Kidney epithelial cell (primary cell): ENCODE results near the gene APP. TPM values are rescaled to one million over a fixed set of nuclear protein-coding genes. Genes with fewer than 3 reads are reported as not detected.
A peak's percentile ranks its signal among the peaks of the same experiment; 100 is the strongest.

Source experiments
- DNase-seq: peaks from one replicate; pipeline ENCODE4 v3.0.0-alpha.2; 2010; ENCODE audit warnings: low read depth
- H3K27me3 ChIP-seq: 2 replicates; pipeline ENCODE4 v1.6.0; 2011; ENCODE audit warnings: low read length; ENCODE audit not compliant: control insufficient read depth, insufficient read depth
- H3K36me3 ChIP-seq: 2 replicates; pipeline ENCODE4 v1.5.1; 2011; ENCODE audit warnings: low read length; ENCODE audit not compliant: control insufficient read depth, insufficient read depth
- H3K4me3 ChIP-seq: 2 replicates; pipeline ENCODE4 v1.5.1; 2011; ENCODE audit warnings: low read depth, mild to moderate bottlenecking, control low read depth, low read length
- CTCF ChIP-seq: IDR thresholded peaks from 2 replicates; pipeline ENCODE4 v1.5.1; 2011; ENCODE audit warnings: mild to moderate bottlenecking, moderate library complexity, low read length, control low read depth, inconsistent platforms; ENCODE audit not compliant: insufficient read depth, poor library complexity, severe bottlenecking
- total RNA-seq: library from RNA; depleted of rRNA; stranded (reverse); fragments of >200 nt; gene quantifications from 2 replicates; pipeline ENCODE4 v1.2.3, GENCODE V29; 2015

APP gene
- total RNA-seq, 1 donor from 2014 or later: 624 TPM

- TF ChIP-seq CTCF: no peak
- DNase-seq: peak; percentile 88
- Histone ChIP-seq H3K4me3 (no peak overlapping the region), H3K36me3 (no peaks in the 10 kb centered on the region), H3K27me3 (no peaks in the 10 kb centered on the region)
These were observed 30.4 kb downstream of the APP start for GRCh38 chr21:26140164-26140579.

GRCh38 chr21:26138615-26139257 lies 31.8 kb downstream of the APP start:
- DNase-seq: no peak
- TF ChIP-seq CTCF: no peak

GRCh38 chr21:26137379-26138060 lies 33.0 kb downstream of the APP start:
- H3K27me3 ChIP-seq: no peaks in the 10 kb centered on the region
- H3K36me3 ChIP-seq: no peaks in the 10 kb centered on the region
- no peak for DNase-seq
- H3K4me3 ChIP-seq: no peak overlapping the region
- no peak for TF ChIP-seq CTCF

More at GRCh38 chr21:26138615-26139257, 31.8 kb downstream of the APP start:
- H3K27me3 ChIP-seq: no peaks in the 10 kb centered on the region
- no peaks in the 10 kb centered on the region for H3K36me3 ChIP-seq
- no peak overlapping the region for H3K4me3 ChIP-seq

GRCh38 chr21:26136671-26137070 lies 33.9 kb downstream of the APP start:
- Histone ChIP-seq H3K36me3 (no peaks in the 10 kb centered on the region), H3K27me3 (no peaks in the 10 kb centered on the region), H3K4me3 (no peak overlapping the region)
- no peak for TF ChIP-seq CTCF
- no peak for DNase-seq

- no peak for TF ChIP-seq CTCF
- no peaks in the 10 kb centered on the region for H3K27me3 ChIP-seq
- H3K36me3 ChIP-seq: no peaks in the 10 kb centered on the region
- no peak overlapping the region for H3K4me3 ChIP-seq
- no peak for DNase-seq
These were observed 35.0 kb downstream of the APP start for GRCh38 chr21:26135520-26135919.
